A673 (cell line): Measurements from ENCODE around the gene LEAP2.

Experiments used
- EZH2 ChIP-seq: fragments of 200-600 bp; sonication (generic); IDR thresholded peaks from 2 replicates; pipeline ENCODE4 v1.6.1; 2017; ENCODE audit warnings: borderline replicate concordance, low read depth, mild to moderate bottlenecking, mixed read lengths, antibody characterized with exemption, low read length; ENCODE audit not compliant: poor library complexity, severe bottlenecking
- TF ChIP-seq, protein P1 (sequence below): fragments of 300-800, 200-600 bp; sonication (generic); conservative IDR thresholded peaks from 2 replicates; pipeline ENCODE4 v1.5.1; 2017; ENCODE audit warnings: low read depth, mild to moderate bottlenecking, antibody characterized with exemption, low read length, moderate library complexity, mixed read lengths

DNA sequence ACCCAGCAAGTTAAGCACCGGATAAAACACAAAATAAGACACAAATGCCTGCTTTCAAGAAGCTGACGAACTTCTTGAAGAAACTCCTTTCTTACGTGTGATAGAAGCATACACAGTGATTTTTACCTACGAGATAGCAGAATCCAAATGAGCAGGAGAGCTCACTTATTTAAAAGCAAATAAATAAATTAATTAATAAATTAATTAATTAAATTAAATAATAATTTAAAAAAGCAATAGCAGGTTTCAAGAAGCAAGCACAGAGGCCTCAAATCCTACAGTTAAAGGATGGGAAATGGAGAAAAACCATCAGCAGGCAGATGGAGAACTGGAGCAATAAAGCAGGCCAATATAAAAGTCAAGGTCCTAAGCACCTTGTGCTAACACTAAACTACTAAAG is 17.3 kb downstream of the LEAP2 start:
- TF ChIP-seq EZH2, result no peak
- TF ChIP-seq, protein P1, sequence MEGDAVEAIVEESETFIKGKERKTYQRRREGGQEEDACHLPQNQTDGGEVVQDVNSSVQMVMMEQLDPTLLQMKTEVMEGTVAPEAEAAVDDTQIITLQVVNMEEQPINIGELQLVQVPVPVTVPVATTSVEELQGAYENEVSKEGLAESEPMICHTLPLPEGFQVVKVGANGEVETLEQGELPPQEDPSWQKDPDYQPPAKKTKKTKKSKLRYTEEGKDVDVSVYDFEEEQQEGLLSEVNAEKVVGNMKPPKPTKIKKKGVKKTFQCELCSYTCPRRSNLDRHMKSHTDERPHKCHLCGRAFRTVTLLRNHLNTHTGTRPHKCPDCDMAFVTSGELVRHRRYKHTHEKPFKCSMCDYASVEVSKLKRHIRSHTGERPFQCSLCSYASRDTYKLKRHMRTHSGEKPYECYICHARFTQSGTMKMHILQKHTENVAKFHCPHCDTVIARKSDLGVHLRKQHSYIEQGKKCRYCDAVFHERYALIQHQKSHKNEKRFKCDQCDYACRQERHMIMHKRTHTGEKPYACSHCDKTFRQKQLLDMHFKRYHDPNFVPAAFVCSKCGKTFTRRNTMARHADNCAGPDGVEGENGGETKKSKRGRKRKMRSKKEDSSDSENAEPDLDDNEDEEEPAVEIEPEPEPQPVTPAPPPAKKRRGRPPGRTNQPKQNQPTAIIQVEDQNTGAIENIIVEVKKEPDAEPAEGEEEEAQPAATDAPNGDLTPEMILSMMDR, result no peak
